ENCODE measurements around the gene FAM170A.

The FAM170A gene, protein sequence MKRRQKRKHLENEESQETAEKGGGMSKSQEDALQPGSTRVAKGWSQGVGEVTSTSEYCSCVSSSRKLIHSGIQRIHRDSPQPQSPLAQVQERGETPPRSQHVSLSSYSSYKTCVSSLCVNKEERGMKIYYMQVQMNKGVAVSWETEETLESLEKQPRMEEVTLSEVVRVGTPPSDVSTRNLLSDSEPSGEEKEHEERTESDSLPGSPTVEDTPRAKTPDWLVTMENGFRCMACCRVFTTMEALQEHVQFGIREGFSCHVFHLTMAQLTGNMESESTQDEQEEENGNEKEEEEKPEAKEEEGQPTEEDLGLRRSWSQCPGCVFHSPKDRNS

GRCh38 chr5:119629339-119629738, at the start of gene FAM170A:
FAM170A (plus strand) TSS chr5:119629558; CDS start chr5:119629769, 211 bp downstream.
- DNase-seq (ENCODE audit: low read depth in 2 of 2): no peak

DNA sequence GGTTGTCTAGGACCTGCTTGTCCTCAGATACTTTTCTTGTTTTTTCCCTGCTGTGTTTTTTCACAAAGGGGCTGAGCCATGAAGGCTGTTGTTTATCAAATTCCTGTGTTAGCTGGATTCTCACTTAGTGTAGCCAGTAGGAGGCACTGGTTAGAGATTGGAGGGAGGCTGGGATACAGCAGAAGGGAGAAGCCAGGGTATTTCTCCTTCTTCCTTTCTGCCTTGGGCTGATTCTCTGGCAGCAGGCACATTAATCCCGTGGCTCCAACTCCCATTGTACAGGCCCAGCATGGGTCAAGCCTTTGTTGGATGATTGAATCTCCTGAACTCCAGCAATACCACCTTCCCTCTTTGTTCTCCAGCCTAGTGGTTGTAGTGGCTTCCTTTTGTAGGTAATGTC, 46.4 kb upstream of the FAM170A start:
- no peak for DNase-seq (ENCODE audit: low read depth in 2 of 2)

DNA sequence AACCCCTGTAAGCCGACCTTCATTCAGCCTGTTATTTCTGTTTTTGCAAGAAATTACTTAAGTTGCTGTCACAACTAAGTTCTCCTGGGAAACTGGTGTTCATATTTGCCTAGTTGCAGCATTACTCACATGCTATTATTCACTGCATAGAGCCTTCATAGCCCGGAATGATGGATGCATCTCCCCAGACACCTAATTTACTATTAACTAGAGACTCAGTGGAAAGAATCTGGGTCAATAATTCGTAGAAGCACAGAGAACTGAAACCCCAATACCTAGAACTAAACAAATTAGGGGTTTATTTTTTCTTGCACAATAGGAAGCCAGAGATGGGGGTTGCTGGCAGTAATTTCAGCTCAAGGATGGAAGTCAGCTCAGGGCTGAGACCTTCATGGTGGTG, 45.7 kb upstream of the FAM170A start:
- DNase-seq (ENCODE audit: low read depth in 2 of 2): no peak

GRCh38 chr5:119596046-119596445, 33.3 kb upstream of the FAM170A start:
- no peak for DNase-seq (ENCODE audit: low read depth in 2 of 2)

GRCh38 chr5:119597728-119598298, 31.5 kb upstream of the FAM170A start:
- DNase-seq (ENCODE audit: low read depth in 2 of 2): no peak

GRCh38 chr5:119613937-119614336, 15.4 kb upstream of the FAM170A start:
- no peak for DNase-seq (ENCODE audit: low read depth in 2 of 2)

DNA sequence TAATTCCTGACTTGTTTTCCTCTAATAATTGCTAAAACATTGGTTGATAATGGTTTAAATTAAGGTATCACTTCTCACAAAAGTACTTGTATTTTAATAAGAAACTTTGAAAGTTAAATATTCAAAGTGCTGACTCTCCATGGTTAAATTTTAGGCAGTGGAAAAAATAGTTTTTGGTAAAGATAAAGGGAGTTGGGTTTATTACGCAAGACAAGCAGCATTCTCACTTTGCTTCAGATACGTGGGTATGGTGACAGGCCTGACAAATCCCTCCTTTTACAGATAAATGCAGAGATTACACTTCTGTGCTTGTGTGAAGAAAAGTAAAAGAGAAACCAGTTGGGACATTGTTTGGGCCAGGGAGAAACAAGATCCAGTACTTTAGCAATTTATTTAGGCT, 14.5 kb upstream of the FAM170A start:
- DNase-seq (ENCODE audit: low read depth in 2 of 2): no peak

DNA sequence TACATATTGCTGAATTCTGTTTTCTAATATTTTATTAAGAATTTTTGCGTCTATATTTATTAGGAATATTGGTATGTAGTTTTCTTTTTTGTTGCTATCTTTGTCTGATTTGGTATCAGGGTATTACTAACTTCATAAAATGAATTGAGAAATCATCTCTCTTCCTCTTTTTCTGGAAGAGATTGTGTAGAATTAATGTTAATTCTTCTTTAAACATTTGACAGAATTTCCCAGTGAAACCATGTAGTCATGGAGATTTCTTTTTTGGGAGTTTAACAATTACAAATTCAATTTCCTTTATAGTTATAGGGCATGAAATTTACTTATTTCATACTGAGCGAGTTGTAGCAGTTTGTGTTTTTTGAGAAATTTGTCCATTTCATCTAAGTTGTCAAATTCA, 3.3 kb upstream of the FAM170A start:
- no peak for DNase-seq (ENCODE audit: low read depth in 2 of 2)

GRCh38 chr5:119630752-119631440, 1.5 kb downstream of the FAM170A start:
- DNase-seq (ENCODE audit: low read depth in 2 of 2): no peak

- DNase-seq (ENCODE audit: low read depth in 2 of 2): no peak
Observed at GRCh38 chr5:119631660-119632059, 2.3 kb downstream of the FAM170A start.

GRCh38 chr5:119651486-119651885, 22.1 kb downstream of the FAM170A start:
- no peak for DNase-seq (ENCODE audit: low read depth in 2 of 2)

DNA sequence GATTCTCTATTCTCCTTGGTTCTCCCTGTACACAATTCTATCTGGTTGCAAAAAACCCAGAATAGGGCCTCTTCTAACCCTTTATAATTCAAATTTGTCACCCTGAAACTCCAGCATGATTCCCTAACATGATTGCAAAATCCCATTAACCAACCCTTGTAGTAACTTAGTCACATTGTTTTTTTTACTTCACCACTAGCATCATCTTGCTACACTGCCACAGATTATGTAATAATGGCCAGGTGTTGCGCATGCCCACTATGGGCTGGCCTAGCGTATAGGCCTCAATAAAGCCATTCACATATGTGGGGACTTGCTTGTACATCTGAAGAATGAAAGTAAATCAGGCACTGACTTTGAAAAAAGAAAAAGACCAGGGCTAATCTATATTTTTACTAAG, 25.7 kb downstream of the FAM170A start:
- no peak for DNase-seq (ENCODE audit: low read depth in 2 of 2)

DNA sequence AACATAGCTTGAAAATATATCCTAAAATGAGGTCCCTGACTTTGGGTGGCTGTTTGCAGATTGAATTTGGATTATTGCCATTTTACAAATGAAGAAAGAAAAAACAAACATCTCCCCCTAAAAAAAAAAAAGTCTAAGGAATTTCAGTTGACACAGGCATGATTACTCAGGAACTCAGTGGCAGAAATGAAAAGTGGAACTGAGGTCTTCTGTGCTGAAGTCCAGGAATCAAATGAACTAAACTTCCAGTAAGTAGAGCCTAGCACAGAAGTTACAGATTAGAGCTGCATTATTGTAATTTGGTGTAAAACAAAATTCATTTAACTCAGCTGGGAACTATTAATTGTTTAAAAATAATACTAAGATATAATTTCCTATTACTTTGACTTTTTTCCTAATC, 26.7 kb downstream of the FAM170A start:
- DNase-seq (ENCODE audit: low read depth in 2 of 2): no peak

- DNase-seq (ENCODE audit: low read depth in 2 of 2): no peak
Observed at GRCh38 chr5:119666542-119666941, 37.2 kb downstream of the FAM170A start.

- no peak for DNase-seq (ENCODE audit: low read depth in 2 of 2)
Observed at GRCh38 chr5:119678351-119679028, 49.1 kb downstream of the FAM170A start.

GRCh38 chr5:119680080-119680479, 50.7 kb downstream of the FAM170A start:
- no peak for DNase-seq (ENCODE audit: low read depth in 2 of 2)

DNA sequence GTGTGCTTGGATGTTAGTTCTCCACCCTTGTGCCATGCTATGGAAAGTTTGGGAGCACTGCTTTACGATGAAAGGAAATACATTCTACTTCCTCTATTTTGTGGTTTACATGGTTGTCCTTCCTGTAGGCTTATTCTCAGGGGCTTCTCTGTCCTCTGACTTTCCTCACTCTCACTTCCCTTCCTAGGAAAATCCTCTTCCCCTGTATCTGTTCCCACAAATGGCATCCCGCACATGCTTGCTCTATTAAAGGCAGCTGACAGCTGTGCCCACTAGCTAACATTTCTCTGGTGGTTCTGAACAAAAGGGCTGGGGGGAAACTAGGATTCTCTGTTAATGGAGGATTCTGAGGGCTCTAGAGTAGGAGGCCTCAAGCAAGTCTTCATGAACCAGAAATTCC, 52.4 kb downstream of the FAM170A start:
- no peak for DNase-seq (ENCODE audit: low read depth in 2 of 2)

DNA sequence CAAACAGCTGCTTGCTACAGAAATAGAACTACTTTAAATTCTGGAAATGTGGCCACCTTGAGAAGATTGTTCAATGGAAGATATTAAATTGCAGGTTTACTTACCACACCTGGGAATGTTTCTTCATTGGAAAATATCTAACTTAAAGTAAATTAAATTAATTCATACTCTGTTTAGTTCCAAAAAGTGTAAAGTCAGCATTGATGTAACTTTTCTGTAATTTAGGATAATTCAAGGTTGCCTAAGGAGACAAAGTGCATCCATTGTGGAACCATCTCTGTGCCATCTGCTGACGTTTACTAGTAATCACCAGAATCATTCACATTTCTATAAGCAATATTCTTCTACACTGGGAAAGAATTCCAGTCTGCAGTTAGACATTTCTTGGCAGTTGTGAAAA, 53.0 kb downstream of the FAM170A start:
- DNase-seq (ENCODE audit: low read depth in 2 of 2): no peak
